MM.1S (cell line): Measurements from ENCODE around the gene NEURL3.
"Not testable (repeated sequence)": the region's sequence is repeated elsewhere in the genome, so short reads cannot be mapped to it uniquely, and the experiment has no call there.

ENCODE experiments used
- DNase-seq: peaks from one replicate; pipeline ENCODE4 v3.0.0-alpha.2; 2015
- H2AFZ ChIP-seq: fragments of 300-600 bp; sonication (generic); 2 replicates; pipeline ENCODE4 v1.6.0; 2016; ENCODE audit warnings: antibody characterized with exemption, low read length
- H3F3A ChIP-seq: fragments of 300-600 bp; sonication (generic); 2 replicates; pipeline ENCODE4 v1.6.1; 2016; ENCODE audit warnings: mild to moderate bottlenecking, antibody characterized with exemption, low read length, moderate library complexity, mixed read lengths; ENCODE audit not compliant: insufficient read depth
- H3K27ac ChIP-seq: fragments of 300-600 bp; sonication (generic); 2 replicates; pipeline ENCODE4 v1.5.1; 2016; ENCODE audit warnings: mild to moderate bottlenecking, low read length
- H3K27me3 ChIP-seq: fragments of 300-600 bp; sonication (generic); replicated peaks from 2 replicates; pipeline ENCODE4 v1.6.0; 2016; ENCODE audit warnings: low read length; ENCODE audit not compliant: insufficient read depth
- H3K36me3 ChIP-seq: fragments of 300-600 bp; sonication (generic); replicated peaks from 2 replicates; pipeline ENCODE4 v1.6.1; 2016; ENCODE audit warnings: mild to moderate bottlenecking, low read length, mixed read lengths; ENCODE audit not compliant: insufficient read depth
- H3K4me1 ChIP-seq: fragments of 300-600 bp; sonication (generic); 2 replicates; pipeline ENCODE4 v1.6.1; 2016; ENCODE audit warnings: low read length, mixed read lengths
- H3K4me2 ChIP-seq: fragments of 300-600 bp; sonication (generic); 2 replicates; pipeline ENCODE4 v1.6.0; 2016; ENCODE audit warnings: low read depth, low read length
- H3K4me3 ChIP-seq: fragments of 300-600 bp; sonication (generic); 2 replicates; pipeline ENCODE4 v1.5.1; 2016; ENCODE audit warnings: low read length, mixed read lengths
- H3K79me2 ChIP-seq: fragments of 300-600 bp; sonication (generic); 2 replicates; pipeline ENCODE4 v1.6.1; 2016; ENCODE audit warnings: mixed run types, low read length, mixed read lengths
- H3K9ac ChIP-seq: fragments of 300-600 bp; sonication (generic); 2 replicates; pipeline ENCODE4 v1.6.1; 2016; ENCODE audit warnings: low read length, mixed read lengths
- H3K9me2 ChIP-seq: fragments of 300-600 bp; sonication (generic); replicated peaks from 2 replicates; pipeline ENCODE4 v1.6.1; 2016; ENCODE audit warnings: mild to moderate bottlenecking, low read length, mixed read lengths; ENCODE audit not compliant: insufficient read depth
- H3K9me3 ChIP-seq: fragments of 300-600 bp; sonication (generic); replicated peaks from 2 replicates; pipeline ENCODE4 v1.6.1; 2016; ENCODE audit warnings: mild to moderate bottlenecking, low read length, mixed read lengths; ENCODE audit not compliant: insufficient read depth
- H4K20me1 ChIP-seq: fragments of 300-600 bp; sonication (generic); 2 replicates; pipeline ENCODE4 v1.6.1; 2016; ENCODE audit warnings: mild to moderate bottlenecking, low read length, moderate library complexity, mixed read lengths; ENCODE audit not compliant: insufficient read depth
- CTCF ChIP-seq: fragments of 300-600 bp; sonication (generic); IDR thresholded peaks from 2 replicates; pipeline ENCODE4 v1.5.1; 2016; ENCODE audit warnings: antibody characterized with exemption, low read length, mixed read lengths
- EZH2 ChIP-seq: fragments of 300-600 bp; sonication (generic); optimal IDR thresholded peaks from 2 replicates; pipeline ENCODE3; 2017; ENCODE audit warnings: low read depth, mild to moderate bottlenecking, antibody characterized with exemption, low read length, mixed read lengths
- EZH2phosphoT487 ChIP-seq: fragments of 300-600 bp; sonication (generic); IDR thresholded peaks from 2 replicates; pipeline ENCODE4 v1.6.1; 2018; ENCODE audit warnings: antibody characterized with exemption, low read length

Gene NEURL3

GRCh38 chr2:96463119-96463518, 42.0 kb downstream of the NEURL3 start:
- Histone ChIP-seq H2AFZ (no peak overlapping the region), H3K4me2 (no peak overlapping the region), H4K20me1 (no peaks in the 10 kb centered on the region), H3K27ac (no peak overlapping the region), H3K27me3 (no peaks in the 10 kb centered on the region), H3K4me3 (no peak overlapping the region), H3K9me3 (no peaks in the 10 kb centered on the region), H3K9me2 (no peaks in the 10 kb centered on the region), H3K79me2 (no peaks in the 10 kb centered on the region), H3K4me1 (no peaks in the 10 kb centered on the region), H3K9ac (no peak overlapping the region), H3K36me3 (no peaks in the 10 kb centered on the region), H3F3A (no peaks in the 10 kb centered on the region)
- no peak for DNase-seq
- TF ChIP-seq EZH2phosphoT487 (no peak), CTCF (no peak), EZH2 (no peak)

- H3K4me3 ChIP-seq, DNase-seq, H3K27me3 ChIP-seq, H3K4me1 ChIP-seq, H3K79me2 ChIP-seq, H3K9me3 ChIP-seq, H4K20me1 ChIP-seq, H3K36me3 ChIP-seq, H3F3A ChIP-seq, H3K9me2 ChIP-seq, H3K4me2 ChIP-seq, H3K27ac ChIP-seq, H3K9ac ChIP-seq, H2AFZ ChIP-seq: not testable (repeated sequence)
These were observed 43.5 kb downstream of the NEURL3 start for GRCh38 chr2:96461616-96462015.

GRCh38 chr2:96452053-96452452, 53.1 kb downstream of the NEURL3 start:
- no peak overlapping the region for H3K27ac ChIP-seq
- H3K9me3 ChIP-seq: no peaks in the 10 kb centered on the region
- no peak overlapping the region for H3K9ac ChIP-seq
- no peaks in the 10 kb centered on the region for H3K79me2 ChIP-seq
- DNase-seq: no peak
- TF ChIP-seq CTCF: no peak
- no peak for TF ChIP-seq EZH2
- no peak for TF ChIP-seq EZH2phosphoT487
- no peak overlapping the region for H2AFZ ChIP-seq
- no peaks in the 10 kb centered on the region for H3F3A ChIP-seq
- H4K20me1 ChIP-seq: no peaks in the 10 kb centered on the region
- H3K36me3 ChIP-seq: no peaks in the 10 kb centered on the region
- no peak overlapping the region for H3K4me2 ChIP-seq
- no peaks in the 10 kb centered on the region for H3K4me1 ChIP-seq
- H3K27me3 ChIP-seq: no peaks in the 10 kb centered on the region
- H3K4me3 ChIP-seq: no peak overlapping the region
- H3K9me2 ChIP-seq: no peaks in the 10 kb centered on the region

GRCh38 chr2:96449637-96450036, 55.5 kb downstream of the NEURL3 start:
- Histone ChIP-seq H3K4me1 (no peaks in the 10 kb centered on the region), H3K4me3 (no peak overlapping the region), H3K9ac (no peak overlapping the region), H3K27ac (no peak overlapping the region), H3K79me2 (no peaks in the 10 kb centered on the region), H2AFZ (no peak overlapping the region), H3K9me2 (no peaks in the 10 kb centered on the region), H3F3A (no peaks in the 10 kb centered on the region), H3K4me2 (no peak overlapping the region), H3K36me3 (no peaks in the 10 kb centered on the region), H4K20me1 (no peaks in the 10 kb centered on the region), H3K9me3 (no peaks in the 10 kb centered on the region), H3K27me3 (no peaks in the 10 kb centered on the region)
- TF ChIP-seq CTCF (no peak), EZH2 (no peak)
- no peak for DNase-seq
